Activated CD4-positive, alpha-beta memory T cell treated with anti-CD3 and anti-CD28 coated beads, Interleukin-2, amount 10 ng/mL, durations not matched to agents 7 days and 5 days (primary cell): Measurements from ENCODE around the gene UGP2. TPM values are rescaled to one million over a fixed set of nuclear protein-coding genes. Genes with fewer than 3 reads are reported as not detected.
A peak's percentile ranks its signal among the peaks of the same experiment; 100 is the strongest.

ENCODE experiments used
- CTCF ChIA-PET: fragments of 350-600 bp; sonication (Branson Sonifier 250); formaldehyde crosslinking; loops from one replicate; lab custom pipeline; 2021; ENCODE audit warnings: antibody characterized with exemption, inconsistent platforms; lab: Charles Lee
- POLR2A ChIA-PET: fragments of 350-600 bp; sonication (Branson Sonifier 250); formaldehyde crosslinking; loops from one replicate; lab custom pipeline; 2021; ENCODE audit warnings: antibody characterized with exemption; lab: Charles Lee
- DNase-seq: peaks from one replicate; pipeline ENCODE4 v3.0.0-alpha.2; 2020
- H3K27ac Mint-ChIP-seq: one replicate; pipeline ENCODE4 v1.8.0; 2021; ENCODE audit warnings: mild to moderate bottlenecking, mixed read lengths
- H3K27me3 Mint-ChIP-seq: one replicate; pipeline ENCODE4 v1.8.0; 2021; ENCODE audit warnings: mixed read lengths
- H3K36me3 Mint-ChIP-seq: one replicate; pipeline ENCODE4 v1.8.0; 2021; ENCODE audit warnings: low read depth, mixed read lengths
- H3K4me1 Mint-ChIP-seq: one replicate; pipeline ENCODE4 v1.8.0; 2021; ENCODE audit warnings: mixed read lengths
- H3K4me3 Mint-ChIP-seq: one replicate; pipeline ENCODE4 v1.8.0; 2021; ENCODE audit warnings: mild to moderate bottlenecking, mixed read lengths
- H3K9me3 Mint-ChIP-seq: one replicate; pipeline ENCODE4 v1.8.0; 2021; ENCODE audit warnings: mixed read lengths
- total RNA-seq, 2 experiments: library from RNA; stranded (reverse); gene quantifications; one replicate each; pipeline ENCODE4 v1.2.3, GENCODE V29; 2021

UGP2 gene
- total RNA-seq, 2 experiments from 2014 or later = 180 TPM

GRCh38 chr2:63819765-63820717, 21.7 kb upstream of the UGP2 start:
- POLR2A ChIA-PET = interaction anchor here (1.0 to 2.1 kb wide), 2 partner anchors 21 kb away, joined by 3 to 11 read pairs; partner anchors contain the start of gene UGP2
- Mint-ChIP-seq H3K27ac (no peak overlapping the region), H3K4me3 (no peak overlapping the region), H3K27me3 (peaks cover 7% of the 10 kb centered on the region), H3K9me3 (no peaks in the 10 kb centered on the region), H3K4me1 (no peaks in the 10 kb centered on the region), H3K36me3 (no peaks in the 10 kb centered on the region)
- DNase-seq = no peak
- CTCF ChIA-PET = no interaction called here

GRCh38 chr2:63820969-63821368, 20.7 kb upstream of the UGP2 start:
- POLR2A ChIA-PET = interaction anchor here (0.7 to 2.1 kb wide), 2 partner anchors 20 to 56 kb away, joined by 3 to 11 read pairs; partner anchors contain the start of gene UGP2
- Mint-ChIP-seq H3K27ac (no peak overlapping the region), H3K4me1 (no peaks in the 10 kb centered on the region), H3K36me3 (no peaks in the 10 kb centered on the region), H3K27me3 (peaks cover 14% of the 10 kb centered on the region), H3K9me3 (no peaks in the 10 kb centered on the region), H3K4me3 (no peak overlapping the region)
- CTCF ChIA-PET = no interaction called here
- no peak for DNase-seq

- H3K27ac Mint-ChIP-seq = no peak overlapping the region
- ChIA-PET CTCF (no interaction called here), POLR2A (interaction anchor here (0.7 to 2.1 kb wide), 2 partner anchors 20 to 55 kb away, joined by 3 to 11 read pairs; partner anchors contain the start of gene UGP2)
- H3K9me3 Mint-ChIP-seq = no peaks in the 10 kb centered on the region
- H3K27me3 Mint-ChIP-seq = peaks cover 14% of the 10 kb centered on the region
- H3K4me1 Mint-ChIP-seq = no peaks in the 10 kb centered on the region
- no peak for DNase-seq
- H3K4me3 Mint-ChIP-seq = no peak overlapping the region
- no peaks in the 10 kb centered on the region for H3K36me3 Mint-ChIP-seq
Observed at GRCh38 chr2:63821396-63821795, 20.3 kb upstream of the UGP2 start.

- CTCF ChIA-PET = no interaction called here
- H3K36me3 Mint-ChIP-seq = no peaks in the 10 kb centered on the region
- POLR2A ChIA-PET = interaction anchor here (2.1 kb wide), 1 partner anchor 19 kb away, joined by 11 read pairs; the partner anchor contains the start of gene UGP2
Observed at GRCh38 chr2:63822478-63822877, 19.2 kb upstream of the UGP2 start.

GRCh38 chr2:63827749-63828148, 13.9 kb upstream of the UGP2 start:
- Mint-ChIP-seq H3K9me3 (no peaks in the 10 kb centered on the region), H3K27ac (no peak overlapping the region), H3K36me3 (no peaks in the 10 kb centered on the region), H3K4me3 (no peak overlapping the region), H3K4me1 (no peaks in the 10 kb centered on the region), H3K27me3 (peaks cover 33% of the 10 kb centered on the region)
- POLR2A ChIA-PET = interaction anchor here (0.9 to 2.1 kb wide), 2 partner anchors 14 to 15 kb away, joined by 3 to 11 read pairs; partner anchors contain the start of gene UGP2
- CTCF ChIA-PET = no interaction called here
- no peak for DNase-seq

More at GRCh38 chr2:63822478-63822877, 19.2 kb upstream of the UGP2 start:
- Mint-ChIP-seq H3K4me1 (no peaks in the 10 kb centered on the region), H3K4me3 (no peak overlapping the region), H3K9me3 (no peaks in the 10 kb centered on the region), H3K27me3 (peaks cover 15% of the 10 kb centered on the region), H3K27ac (no peak overlapping the region)
- DNase-seq = no peak

- H3K36me3 Mint-ChIP-seq = no peaks in the 10 kb centered on the region
- no peaks in the 10 kb centered on the region for H3K9me3 Mint-ChIP-seq
- H3K27me3 Mint-ChIP-seq = peaks cover 19% of the 10 kb centered on the region
- no peak for DNase-seq
- ChIA-PET POLR2A (interaction anchor here (1.2 to 1.3 kb wide), 2 partner anchors 9 to 25 kb away, joined by 4 to 5 read pairs; no protein-coding TSS in a partner anchor), CTCF (no interaction called here)
- H3K27ac Mint-ChIP-seq = no peak overlapping the region
- H3K4me3 Mint-ChIP-seq = no peak overlapping the region
- H3K4me1 Mint-ChIP-seq = no peaks in the 10 kb centered on the region
Observed at GRCh38 chr2:63831176-63831575, 10.5 kb upstream of the UGP2 start.

GRCh38 chr2:63834401-63834800, 7.3 kb upstream of the UGP2 start:
- CTCF ChIA-PET = interaction anchor here (1.1 kb wide), 1 partner anchor 27 kb away, joined by 6 read pairs; no protein-coding TSS in a partner anchor
- no peaks in the 10 kb centered on the region for H3K9me3 Mint-ChIP-seq

GRCh38 chr2:63837036-63837594, 4.6 kb upstream of the UGP2 start:
- Mint-ChIP-seq H3K36me3 (peaks cover 10% of the 10 kb centered on the region), H3K4me1 (peaks cover 16% of the 10 kb centered on the region), H3K27me3 (no peaks in the 10 kb centered on the region), H3K9me3 (no peaks in the 10 kb centered on the region), H3K4me3 (no peak overlapping the region), H3K27ac (no peak overlapping the region)
- DNase-seq = no peak
- CTCF ChIA-PET = no interaction called here
- POLR2A ChIA-PET = no interaction called here

More at GRCh38 chr2:63834401-63834800, 7.3 kb upstream of the UGP2 start:
- H3K4me1 Mint-ChIP-seq = peaks cover 2% of the 10 kb centered on the region
- POLR2A ChIA-PET = interaction anchor here (0.6 kb wide), 1 partner anchor 51 kb away, joined by 4 read pairs; no protein-coding TSS in a partner anchor
- H3K36me3 Mint-ChIP-seq = no peaks in the 10 kb centered on the region
- no peak overlapping the region for H3K4me3 Mint-ChIP-seq
- H3K27me3 Mint-ChIP-seq = peaks cover 9% of the 10 kb centered on the region
- DNase-seq = no peak
- no peak overlapping the region for H3K27ac Mint-ChIP-seq

GRCh38 chr2:63840081-63840784, 1.5 kb upstream of the UGP2 start:
- Mint-ChIP-seq H3K27ac (peak overlapping the region; percentile 95), H3K4me1 (peaks cover 40% of the 10 kb centered on the region), H3K4me3 (peak overlapping the region; percentile 99), H3K9me3 (no peaks in the 10 kb centered on the region), H3K36me3 (peaks cover 38% of the 10 kb centered on the region), H3K27me3 (no peaks in the 10 kb centered on the region)
- peak; percentile 23 for DNase-seq
- ChIA-PET POLR2A (interaction anchor here (0.5 to 7.5 kb wide), 30 partner anchors 8 to 1388 kb away, joined by 3 to 738 read pairs (median 6); partner anchors contain the start of genes ACTR2, AFTPH, CEP68 and MDH1), CTCF (interaction anchor here (0.6 to 7.6 kb wide), 4 partner anchors 18 to 683 kb away, joined by 3 to 167 read pairs (median 4); partner anchors contain the start of gene AFTPH)

- Mint-ChIP-seq H3K27me3 (no peaks in the 10 kb centered on the region), H3K27ac (peak overlapping the region; percentile 95), H3K9me3 (peaks cover 4% of the 10 kb centered on the region), H3K4me1 (peaks cover 46% of the 10 kb centered on the region), H3K4me3 (peak overlapping the region; percentile 99), H3K36me3 (peaks cover 44% of the 10 kb centered on the region)
- ChIA-PET POLR2A (interaction anchor here (0.7 to 7.5 kb wide), 36 partner anchors 9 to 1387 kb away, joined by 3 to 738 read pairs (median 5); partner anchors contain the start of genes ACTR2, AFTPH, CEP68 and MDH1), CTCF (interaction anchor here (0.6 to 7.6 kb wide), 6 partner anchors 9 to 683 kb away, joined by 3 to 167 read pairs (median 4); partner anchors contain the start of gene AFTPH)
- DNase-seq = peak; percentile 99
Observed at GRCh38 chr2:63840785-63841253, 877 bp upstream of the UGP2 start.

GRCh38 chr2:63842149-63843061, 709 bp downstream of the UGP2 start:
- POLR2A ChIA-PET = interaction anchor here (0.7 to 7.5 kb wide), 33 partner anchors 13 to 1385 kb away, joined by 3 to 738 read pairs (median 5); partner anchors contain the start of genes ACTR2, AFTPH, MDH1 and SLC1A4
- H3K4me1 Mint-ChIP-seq = peaks cover 55% of the 10 kb centered on the region
- peak; percentile 25 for DNase-seq
- peaks cover 11% of the 10 kb centered on the region for H3K9me3 Mint-ChIP-seq
- CTCF ChIA-PET = interaction anchor here (0.7 to 7.6 kb wide), 6 partner anchors 8 to 680 kb away, joined by 3 to 167 read pairs (median 4); no protein-coding TSS in a partner anchor
- H3K27ac Mint-ChIP-seq = peak overlapping the region; percentile 95
- H3K36me3 Mint-ChIP-seq = peaks cover 58% of the 10 kb centered on the region
- H3K4me3 Mint-ChIP-seq = peak overlapping the region; percentile 99
- H3K27me3 Mint-ChIP-seq = no peaks in the 10 kb centered on the region
